Measurements from ENCODE around the gene TBXAS1. TPM values are rescaled to one million over a fixed set of nuclear protein-coding genes. Genes with fewer than 3 reads are reported as not detected.

TBXAS1 gene
- total RNA-seq, 1 donor from 2014 or later = 9.9 TPM

DNA sequence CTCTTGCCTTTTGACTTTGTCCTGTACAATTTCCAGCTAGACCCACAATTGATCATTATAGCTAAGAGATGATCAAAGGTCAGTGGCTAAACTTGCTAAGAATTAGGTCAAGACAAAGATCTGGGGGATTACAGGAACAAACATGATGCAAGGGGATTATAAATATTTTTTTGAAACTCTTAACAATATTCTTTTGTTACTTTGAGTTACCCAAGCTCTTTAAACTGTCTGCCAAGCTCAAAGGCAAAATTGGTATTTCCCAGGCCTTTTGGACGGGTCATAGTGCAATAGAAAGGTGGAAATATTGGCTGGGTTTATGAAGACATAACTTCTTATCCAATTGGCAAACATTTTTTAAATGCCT lies 23.4 kb downstream of the TBXAS1 start:
- Histone ChIP-seq H3K4me1 (ENCODE audit: control insufficient read depth in 3 of 3, insufficient read depth in 3 of 3, low read length in 3 of 3) (peaks cover 0 to 15% (median 6%) of the 10 kb centered on the region in 3 donors), H3K27ac (ENCODE audit: low read depth, low read length) (no peak overlapping the region)

DNA sequence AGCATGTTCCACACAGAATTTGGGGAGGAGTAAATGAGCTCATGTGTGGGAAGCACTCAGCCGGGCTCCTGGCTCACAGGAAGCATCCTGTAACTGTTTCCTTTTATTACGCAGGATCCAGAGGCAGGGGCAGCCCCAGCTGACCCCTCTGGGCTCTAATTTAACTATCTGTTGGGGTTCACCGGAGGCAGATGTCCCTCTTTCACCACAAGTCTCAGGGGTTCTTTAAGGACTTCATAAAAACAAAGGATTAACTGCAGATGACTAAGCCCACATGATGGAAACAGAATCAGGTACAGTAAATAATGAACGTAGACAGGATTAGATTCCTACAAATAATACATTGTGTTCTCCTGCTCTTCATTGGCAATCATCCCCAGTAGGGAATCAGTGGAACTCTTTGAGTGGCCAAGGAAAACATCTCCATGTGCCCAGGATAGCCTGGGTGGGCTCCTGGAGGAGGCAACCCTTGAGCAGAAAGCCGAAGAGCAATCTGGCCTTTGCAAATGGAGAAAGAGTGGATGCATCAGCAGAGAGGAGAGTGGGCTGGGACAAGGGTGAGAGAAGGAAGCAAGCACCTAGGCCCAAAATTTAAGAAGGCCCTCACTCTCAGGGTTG lies 24.6 kb downstream of the TBXAS1 start:
- Histone ChIP-seq H3K27ac (ENCODE audit: low read depth, low read length) (peak overlapping the region; percentile 46), H3K4me1 (ENCODE audit: control insufficient read depth in 3 of 3, insufficient read depth in 3 of 3, low read length in 3 of 3) (peaks cover 0 to 15% (median 6%) of the 10 kb centered on the region in 3 donors), H3K27me3 (ENCODE audit: control insufficient read depth in 3 of 3, insufficient read depth in 3 of 3, low read length in 3 of 3) (no peaks in the 10 kb centered on the region), H3K4me3 (ENCODE audit: low read length in 3 of 3) (no peak overlapping the region), H3K9me3 (ENCODE audit: control insufficient read depth in 3 of 3, low read length in 3 of 3) (no peaks in the 10 kb centered on the region), H3K9ac (ENCODE audit: low read depth in 1 of 3, low read length in 3 of 3) (no peak overlapping the region), H3K36me3 (ENCODE audit: control insufficient read depth in 3 of 3, insufficient read depth in 3 of 3, low read length in 3 of 3) (no peaks in the 10 kb centered on the region)

More for the DNA sequence above, 23.4 kb downstream of the TBXAS1 start:
- Histone ChIP-seq H3K9ac (ENCODE audit: low read depth in 1 of 3, low read length in 3 of 3) (no peak overlapping the region), H3K27me3 (ENCODE audit: control insufficient read depth in 3 of 3, insufficient read depth in 3 of 3, low read length in 3 of 3) (no peaks in the 10 kb centered on the region), H3K4me3 (ENCODE audit: low read length in 3 of 3) (no peak overlapping the region), H3K36me3 (ENCODE audit: control insufficient read depth in 3 of 3, insufficient read depth in 3 of 3, low read length in 3 of 3) (no peaks in the 10 kb centered on the region), H3K9me3 (ENCODE audit: control insufficient read depth in 3 of 3, low read length in 3 of 3) (no peaks in the 10 kb centered on the region)

DNA sequence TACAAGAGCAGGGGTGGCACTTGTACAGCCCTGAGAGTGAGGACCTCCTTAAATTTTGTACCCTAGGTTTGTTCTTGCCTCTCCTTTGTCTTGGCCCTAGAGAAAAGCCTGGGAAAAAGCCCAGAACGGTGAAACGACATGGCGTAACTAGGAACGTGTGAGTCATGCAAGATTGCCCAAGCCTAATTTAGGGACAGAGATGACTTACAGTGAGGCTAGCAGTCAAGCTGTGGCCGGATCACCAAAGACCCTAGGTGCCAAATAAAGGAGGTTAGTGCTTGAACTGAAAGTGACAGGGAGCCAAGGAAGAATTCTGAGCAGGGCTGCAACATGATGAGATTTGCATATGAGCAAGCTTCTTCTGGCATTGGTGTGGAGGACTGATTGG lies 25.1 kb downstream of the TBXAS1 start:
- no peak overlapping the region for H3K9ac ChIP-seq (ENCODE audit: low read depth in 1 of 3, low read length in 3 of 3)
- no peaks in the 10 kb centered on the region for H3K27me3 ChIP-seq (ENCODE audit: control insufficient read depth in 3 of 3, insufficient read depth in 3 of 3, low read length in 3 of 3)
- H3K36me3 ChIP-seq (ENCODE audit: control insufficient read depth in 3 of 3, insufficient read depth in 3 of 3, low read length in 3 of 3) = no peaks in the 10 kb centered on the region
- peak overlapping the region; percentile 46 for H3K27ac ChIP-seq (ENCODE audit: low read depth, low read length)
- peaks cover 0 to 15% (median 6%) of the 10 kb centered on the region in 3 donors for H3K4me1 ChIP-seq (ENCODE audit: control insufficient read depth in 3 of 3, insufficient read depth in 3 of 3, low read length in 3 of 3)
- H3K9me3 ChIP-seq (ENCODE audit: control insufficient read depth in 3 of 3, low read length in 3 of 3) = no peaks in the 10 kb centered on the region
- H3K4me3 ChIP-seq (ENCODE audit: low read length in 3 of 3) = no peak overlapping the region

DNA sequence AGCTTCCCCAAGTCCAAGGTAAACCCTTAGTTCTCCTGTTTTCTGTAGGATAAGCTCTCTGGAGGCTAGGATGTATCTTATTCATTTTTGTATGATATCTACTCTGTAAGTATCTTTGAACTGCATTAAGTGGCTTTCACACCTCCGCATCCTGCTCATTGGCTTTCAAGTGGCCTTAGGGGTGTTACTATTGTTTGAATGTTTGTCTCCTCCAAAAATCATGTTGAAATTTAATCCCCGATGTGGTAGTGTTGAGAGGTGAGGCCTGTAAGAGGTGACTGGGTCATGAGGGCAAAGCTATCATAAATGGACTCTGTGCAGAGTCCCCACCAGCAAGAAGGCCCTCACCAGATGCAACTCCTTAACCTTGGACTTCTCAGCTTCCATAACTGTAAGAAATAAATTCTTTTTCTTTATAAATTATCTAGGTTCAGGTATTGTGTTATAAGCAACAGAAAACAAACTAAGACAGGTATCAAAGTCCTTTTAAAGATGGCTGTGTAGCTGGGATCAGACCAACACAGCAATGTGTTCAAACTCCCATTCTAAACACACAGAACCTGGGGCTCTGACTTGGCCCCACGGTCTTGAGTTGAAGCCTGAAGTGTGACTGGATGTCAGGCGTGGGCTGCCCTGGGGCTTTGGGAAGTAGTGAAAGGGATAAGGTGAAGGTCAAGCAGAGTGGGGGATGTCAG lies 25.9 kb downstream of the TBXAS1 start:
- Histone ChIP-seq H3K4me3 (ENCODE audit: low read length in 3 of 3) (no peak overlapping the region), H3K36me3 (ENCODE audit: control insufficient read depth in 3 of 3, insufficient read depth in 3 of 3, low read length in 3 of 3) (no peaks in the 10 kb centered on the region), H3K27ac (ENCODE audit: low read depth, low read length) (no peak overlapping the region), H3K27me3 (ENCODE audit: control insufficient read depth in 3 of 3, insufficient read depth in 3 of 3, low read length in 3 of 3) (no peaks in the 10 kb centered on the region), H3K9me3 (ENCODE audit: control insufficient read depth in 3 of 3, low read length in 3 of 3) (no peaks in the 10 kb centered on the region), H3K9ac (ENCODE audit: low read depth in 1 of 3, low read length in 3 of 3) (no peak overlapping the region), H3K4me1 (ENCODE audit: control insufficient read depth in 3 of 3, insufficient read depth in 3 of 3, low read length in 3 of 3) (peaks cover 0 to 15% (median 6%) of the 10 kb centered on the region in 3 donors)

DNA sequence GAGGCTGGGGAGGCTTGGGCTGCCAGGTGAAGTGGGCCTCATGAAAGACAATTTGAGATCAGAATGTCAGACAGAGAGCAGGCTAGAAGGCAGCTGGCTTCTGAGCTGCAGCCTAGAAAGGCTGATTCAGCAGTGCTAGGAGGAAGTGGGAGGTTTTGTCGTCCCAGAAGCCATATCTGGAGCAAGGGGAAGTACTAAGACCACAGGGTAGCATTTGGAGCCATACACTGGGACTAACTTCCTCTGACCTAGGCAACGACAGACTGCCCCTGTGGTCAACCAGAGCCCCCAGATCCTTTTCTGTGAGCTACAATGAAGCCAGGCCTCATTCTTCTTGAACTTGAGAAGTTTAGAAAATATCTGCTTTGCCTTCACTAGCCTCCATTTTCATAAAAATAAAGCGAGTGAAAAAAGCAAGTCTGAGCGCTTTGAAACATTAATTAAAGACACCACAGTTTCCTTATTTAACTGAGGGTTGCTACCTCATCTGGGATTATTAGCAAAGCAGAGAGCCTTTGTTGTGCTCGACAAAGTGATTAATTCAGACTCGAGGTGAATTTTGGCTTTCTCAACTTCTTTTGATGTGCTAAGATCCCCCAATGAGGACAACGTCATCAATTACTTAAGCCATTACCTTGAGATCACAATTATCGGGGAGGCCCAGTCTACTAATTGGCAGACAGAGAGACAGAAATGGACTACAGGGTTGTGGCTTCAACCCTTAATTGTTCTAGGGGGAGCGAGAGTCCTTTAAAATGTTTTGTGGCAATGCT lies 26.6 kb downstream of the TBXAS1 start:
- Histone ChIP-seq H3K4me3 (ENCODE audit: low read length in 3 of 3) (no peak overlapping the region), H3K27me3 (ENCODE audit: control insufficient read depth in 3 of 3, insufficient read depth in 3 of 3, low read length in 3 of 3) (no peaks in the 10 kb centered on the region), H3K4me1 (ENCODE audit: control insufficient read depth in 3 of 3, insufficient read depth in 3 of 3, low read length in 3 of 3) (peaks cover 0 to 15% (median 6%) of the 10 kb centered on the region in 3 donors), H3K9me3 (ENCODE audit: control insufficient read depth in 3 of 3, low read length in 3 of 3) (no peaks in the 10 kb centered on the region), H3K9ac (ENCODE audit: low read depth in 1 of 3, low read length in 3 of 3) (no peak overlapping the region), H3K36me3 (ENCODE audit: control insufficient read depth in 3 of 3, insufficient read depth in 3 of 3, low read length in 3 of 3) (no peaks in the 10 kb centered on the region), H3K27ac (ENCODE audit: low read depth, low read length) (peak overlapping the region; percentile 15)

DNA sequence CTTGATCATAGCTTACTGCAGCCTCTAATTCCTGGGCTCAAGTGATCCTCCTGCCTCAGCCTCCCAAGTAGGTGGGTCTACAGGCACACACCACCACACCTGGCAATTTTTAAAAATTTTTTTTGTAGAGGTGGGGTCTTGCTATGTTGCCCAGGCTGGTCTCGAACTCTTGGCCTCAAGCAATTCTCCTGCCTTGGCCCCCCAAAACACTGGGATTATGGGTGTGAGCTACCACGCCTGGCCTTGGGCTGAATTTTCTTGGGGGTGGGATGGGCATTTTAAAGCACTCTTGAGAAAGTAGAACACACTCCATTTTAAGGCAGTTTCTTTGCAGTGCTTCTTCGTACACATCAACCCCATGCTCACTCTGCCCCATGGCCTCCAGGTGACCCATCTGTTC lies 28.7 kb downstream of the TBXAS1 start:
- no peak overlapping the region for H3K27ac ChIP-seq (ENCODE audit: low read depth, low read length)
- H3K9me3 ChIP-seq (ENCODE audit: control insufficient read depth in 3 of 3, low read length in 3 of 3) = no peaks in the 10 kb centered on the region
- no peak overlapping the region for H3K9ac ChIP-seq (ENCODE audit: low read depth in 1 of 3, low read length in 3 of 3)
- no peak overlapping the region for H3K4me3 ChIP-seq (ENCODE audit: low read length in 3 of 3)
- H3K4me1 ChIP-seq (ENCODE audit: control insufficient read depth in 3 of 3, insufficient read depth in 3 of 3, low read length in 3 of 3) = peaks cover 0 to 15% (median 6%) of the 10 kb centered on the region in 3 donors
- H3K27me3 ChIP-seq (ENCODE audit: control insufficient read depth in 3 of 3, insufficient read depth in 3 of 3, low read length in 3 of 3) = no peaks in the 10 kb centered on the region
- H3K36me3 ChIP-seq (ENCODE audit: control insufficient read depth in 3 of 3, insufficient read depth in 3 of 3, low read length in 3 of 3) = no peaks in the 10 kb centered on the region

DNA sequence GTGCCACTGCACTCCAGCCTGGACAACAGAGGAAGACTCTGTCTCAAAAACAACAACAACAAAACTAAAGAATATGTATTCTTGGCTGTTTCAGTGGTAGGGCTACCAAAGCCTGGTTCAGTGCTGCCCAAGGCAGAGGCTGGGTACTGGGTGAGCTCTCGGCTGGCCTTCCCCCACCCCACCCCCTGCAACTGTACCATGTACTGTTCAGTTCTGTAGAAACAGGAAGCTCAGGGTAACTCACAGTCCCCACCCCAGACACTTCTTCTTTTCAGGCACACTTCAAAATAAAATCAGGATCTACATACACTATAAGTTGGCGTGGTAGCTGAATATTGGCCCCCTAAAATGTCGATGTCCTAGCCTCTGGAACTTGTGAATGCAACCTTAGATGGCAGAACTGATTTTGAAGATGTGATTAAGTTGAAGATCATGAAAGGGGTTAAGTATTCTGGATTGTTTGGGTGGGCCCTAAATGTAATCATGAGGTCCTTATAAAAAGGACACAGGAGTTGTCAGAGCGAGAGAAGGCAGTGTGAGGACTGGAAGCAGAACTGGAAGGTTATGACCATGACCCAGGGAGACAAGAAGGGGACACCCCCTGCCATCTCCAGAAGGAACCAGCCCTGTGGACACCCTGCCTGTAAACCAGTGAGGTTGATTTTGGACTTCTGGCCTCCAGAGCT lies 31.2 kb downstream of the TBXAS1 start:
- Histone ChIP-seq H3K4me3 (ENCODE audit: low read length in 3 of 3) (no peak overlapping the region), H3K9me3 (ENCODE audit: control insufficient read depth in 3 of 3, low read length in 3 of 3) (peaks cover 0 to 3% (median 2%) of the 10 kb centered on the region in 3 donors), H3K4me1 (ENCODE audit: control insufficient read depth in 3 of 3, insufficient read depth in 3 of 3, low read length in 3 of 3) (no peaks in the 10 kb centered on the region), H3K9ac (ENCODE audit: low read depth in 1 of 3, low read length in 3 of 3) (no peak overlapping the region), H3K36me3 (ENCODE audit: control insufficient read depth in 3 of 3, insufficient read depth in 3 of 3, low read length in 3 of 3) (no peaks in the 10 kb centered on the region), H3K27me3 (ENCODE audit: control insufficient read depth in 3 of 3, insufficient read depth in 3 of 3, low read length in 3 of 3) (no peaks in the 10 kb centered on the region), H3K27ac (ENCODE audit: low read depth, low read length) (no peak overlapping the region)

DNA sequence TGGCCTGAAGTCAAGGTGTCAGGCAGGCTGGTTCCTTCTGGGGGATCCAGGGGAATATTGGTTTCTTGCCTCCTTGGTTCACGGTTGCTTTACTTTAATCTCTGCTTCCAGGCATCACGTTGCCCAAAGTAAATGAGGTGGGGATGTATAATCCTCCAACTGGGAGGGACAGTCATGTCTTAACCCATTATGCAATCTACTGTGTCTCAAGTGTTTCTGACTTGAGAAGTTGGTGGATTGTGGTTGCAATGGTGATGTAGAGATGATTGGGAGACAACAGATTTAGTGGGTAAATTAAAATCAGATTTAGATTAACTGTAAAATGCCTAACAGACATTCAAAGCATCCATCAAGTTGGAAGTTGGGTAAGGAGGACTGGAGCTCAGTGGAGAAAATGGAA lies 32.7 kb downstream of the TBXAS1 start:
- Histone ChIP-seq H3K27ac (ENCODE audit: low read depth, low read length) (no peak overlapping the region), H3K9me3 (ENCODE audit: control insufficient read depth in 3 of 3, low read length in 3 of 3) (peaks cover 0 to 3% (median 2%) of the 10 kb centered on the region in 3 donors), H3K4me3 (ENCODE audit: low read length in 3 of 3) (no peak overlapping the region), H3K4me1 (ENCODE audit: control insufficient read depth in 3 of 3, insufficient read depth in 3 of 3, low read length in 3 of 3) (no peaks in the 10 kb centered on the region), H3K36me3 (ENCODE audit: control insufficient read depth in 3 of 3, insufficient read depth in 3 of 3, low read length in 3 of 3) (no peaks in the 10 kb centered on the region), H3K27me3 (ENCODE audit: control insufficient read depth in 3 of 3, insufficient read depth in 3 of 3, low read length in 3 of 3) (no peaks in the 10 kb centered on the region), H3K9ac (ENCODE audit: low read depth in 1 of 3, low read length in 3 of 3) (no peak overlapping the region)

DNA sequence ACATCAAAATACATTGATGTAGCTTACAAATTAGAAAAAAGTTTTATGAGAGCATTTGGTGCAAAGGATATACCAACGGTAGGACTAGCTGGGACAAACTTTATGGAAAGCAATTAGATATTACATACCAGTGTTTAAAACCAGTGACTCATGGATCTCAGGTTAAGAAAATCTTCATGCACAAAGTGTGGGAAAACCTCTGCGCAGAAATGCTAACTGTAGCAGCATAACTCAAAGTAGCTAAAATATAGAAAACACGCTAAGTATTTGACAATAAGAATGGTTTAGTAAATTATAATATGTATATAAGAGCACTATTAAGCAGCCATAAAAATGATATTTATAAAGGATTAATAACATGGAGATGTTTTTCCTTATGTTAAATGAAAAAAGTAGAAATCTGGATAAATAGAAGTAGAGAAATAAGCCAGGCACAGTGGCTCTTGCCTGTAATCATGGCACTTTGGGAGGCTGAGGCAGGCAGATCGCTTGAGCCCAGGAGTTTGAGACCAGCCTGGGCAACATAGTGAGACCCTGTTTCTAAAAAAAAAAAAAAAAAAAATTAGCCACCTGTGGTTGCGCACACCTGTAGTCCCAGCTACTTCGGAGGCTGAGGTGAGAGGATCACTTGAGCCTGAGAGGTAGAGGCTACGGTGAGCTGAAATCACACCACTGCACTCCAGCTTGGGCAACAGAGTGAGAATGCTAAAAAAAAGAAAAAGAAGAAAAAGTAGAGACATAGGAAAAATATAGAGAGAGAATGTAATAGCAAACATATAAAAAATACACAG lies 37.2 kb downstream of the TBXAS1 start:
- no peaks in the 10 kb centered on the region for H3K36me3 ChIP-seq (ENCODE audit: control insufficient read depth in 3 of 3, insufficient read depth in 3 of 3, low read length in 3 of 3)
- H3K4me1 ChIP-seq (ENCODE audit: control insufficient read depth in 3 of 3, insufficient read depth in 3 of 3, low read length in 3 of 3) = no peaks in the 10 kb centered on the region
- no peak overlapping the region for H3K27ac ChIP-seq (ENCODE audit: low read depth, low read length)
- H3K9ac ChIP-seq (ENCODE audit: low read depth in 1 of 3, low read length in 3 of 3) = no peak overlapping the region
- no peaks in the 10 kb centered on the region for H3K27me3 ChIP-seq (ENCODE audit: control insufficient read depth in 3 of 3, insufficient read depth in 3 of 3, low read length in 3 of 3)
- peaks cover 0 to 3% (median 2%) of the 10 kb centered on the region in 3 donors for H3K9me3 ChIP-seq (ENCODE audit: control insufficient read depth in 3 of 3, low read length in 3 of 3)
- no peak overlapping the region for H3K4me3 ChIP-seq (ENCODE audit: low read length in 3 of 3)
